GM12892 (cell line): ENCODE measurements around the gene CTNNA3.

Experiments used
- POLR2AphosphoS5 ChIP-seq: IDR thresholded peaks from 2 replicates; pipeline ENCODE4 v1.6.1; 2011; ENCODE audit warnings: low read depth, low read length, control low read depth
- TAF1 ChIP-seq: IDR thresholded peaks from 2 replicates; pipeline ENCODE4 v1.6.1; 2011; ENCODE audit warnings: low read depth, mild to moderate bottlenecking, control low read depth, low read length, borderline replicate concordance

GRCh38 chr10:67539312-67539711 is 156.7 kb downstream of the CTNNA3 start:
- TF ChIP-seq POLR2AphosphoS5 = no peak
- no peak for TF ChIP-seq TAF1
